Type B pancreatic cell (in vitro differentiated cells): ENCODE measurements around the gene ZNF438. TPM values are rescaled to one million over a fixed set of nuclear protein-coding genes. Genes with fewer than 3 reads are reported as not detected.

Experiments
- DNase-seq: peaks from one replicate; pipeline ENCODE4 v3.0.0; 2021; ENCODE audit warnings: mixed read lengths; ENCODE audit not compliant: unreplicated experiment; ENCODE audit errors: extremely low spot score
- H3K27ac Mint-ChIP-seq: 2 replicates; pipeline ENCODE4 v1.8.0; 2021; ENCODE audit warnings: mild to moderate bottlenecking, mixed read lengths
- H3K27me3 Mint-ChIP-seq: 2 replicates; pipeline ENCODE4 v1.8.0; 2021; ENCODE audit warnings: mixed read lengths
- H3K36me3 Mint-ChIP-seq: 2 replicates; pipeline ENCODE4 v1.8.0; 2021; ENCODE audit warnings: mixed read lengths
- H3K4me1 Mint-ChIP-seq: one replicate; pipeline ENCODE4 v1.8.0; 2021; ENCODE audit warnings: mixed read lengths; ENCODE audit not compliant: unreplicated experiment
- H3K4me3 Mint-ChIP-seq: 2 replicates; pipeline ENCODE4 v1.8.0; 2021; ENCODE audit warnings: mild to moderate bottlenecking, mixed read lengths
- H3K9me3 Mint-ChIP-seq: 2 replicates; pipeline ENCODE4 v1.8.0; 2021; ENCODE audit warnings: mixed read lengths
- CTCF ChIP-seq: fragments of 200-600 bp; sonication (generic); conservative IDR thresholded peaks from 2 replicates; pipeline ENCODE4 v1.5.0; 2021; ENCODE audit warnings: antibody characterized with exemption, mild to moderate bottlenecking
- total RNA-seq: library from RNA; stranded (reverse); gene quantifications from 2 replicates; pipeline ENCODE4 v1.2.1, GENCODE V29; 2021; ENCODE audit warnings: low replicate concordance

The ZNF438 gene
- total RNA-seq, 1 donor from 2014 or later, result 3.7 TPM

DNA sequence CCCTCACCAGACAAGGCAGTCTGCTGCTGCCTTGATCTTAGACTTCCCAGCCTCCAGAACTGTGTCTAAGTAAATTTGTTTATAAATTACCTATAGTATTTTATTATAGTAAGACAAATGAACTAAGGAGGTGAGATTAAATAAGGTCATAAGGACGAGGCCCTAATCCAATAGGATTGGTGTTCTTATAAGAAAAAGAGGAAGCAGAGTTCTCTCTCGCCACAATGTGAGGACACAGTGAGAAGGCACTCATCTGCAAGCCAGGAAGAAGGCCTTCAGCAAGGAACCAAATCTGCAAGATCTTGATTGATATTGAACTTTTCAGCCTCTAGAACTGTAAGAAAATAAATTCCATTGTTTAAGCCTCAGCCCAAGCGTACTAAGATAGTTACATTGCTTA lies 6.1 kb upstream of the ZNF438 start:
- Mint-ChIP-seq H3K4me1 (peaks cover 24% of the 10 kb centered on the region), H3K36me3 (no peaks in the 10 kb centered on the region), H3K4me3 (no peak overlapping the region), H3K27ac (no peak overlapping the region), H3K9me3 (no peaks in the 10 kb centered on the region), H3K27me3 (no peaks in the 10 kb centered on the region)
- TF ChIP-seq CTCF, result no peak
- DNase-seq, result no peak

GRCh38 chr10:31036209-31036608 lies 4.5 kb upstream of the ZNF438 start:
- no peak for DNase-seq
- no peak for TF ChIP-seq CTCF
- no peaks in the 10 kb centered on the region for H3K9me3 Mint-ChIP-seq
- H3K27me3 Mint-ChIP-seq, result no peaks in the 10 kb centered on the region
- H3K4me3 Mint-ChIP-seq, result no peak overlapping the region
- H3K36me3 Mint-ChIP-seq, result no peaks in the 10 kb centered on the region
- peaks cover 24% of the 10 kb centered on the region for H3K4me1 Mint-ChIP-seq
- no peak overlapping the region for H3K27ac Mint-ChIP-seq

DNA sequence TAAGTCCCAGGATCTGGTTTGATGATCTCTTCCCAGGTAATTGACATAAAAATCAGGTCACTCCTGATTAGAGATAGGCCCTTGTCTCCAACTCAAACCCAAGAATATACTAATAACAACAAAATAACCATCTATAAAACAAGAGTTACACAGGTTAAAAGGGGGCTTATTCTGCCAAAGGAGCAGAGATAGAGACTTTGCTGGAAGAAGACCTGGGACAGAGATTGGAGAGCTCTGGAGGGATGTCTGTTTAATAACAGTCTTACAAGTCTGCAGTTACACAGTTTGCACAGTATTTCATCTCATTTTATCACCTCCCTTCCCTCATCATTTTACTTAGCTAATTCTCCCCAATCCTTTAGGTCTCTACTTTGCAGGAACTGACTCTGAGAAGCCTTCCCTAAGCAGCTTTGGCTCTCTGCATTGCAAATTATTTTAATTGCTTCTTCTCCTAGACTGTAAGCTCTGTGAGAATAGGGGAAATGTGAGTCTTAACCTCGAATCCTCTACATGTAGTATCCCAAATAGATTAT lies 3.7 kb upstream of the ZNF438 start:
- no peaks in the 10 kb centered on the region for H3K36me3 Mint-ChIP-seq
- peak overlapping the region; percentile 24 for H3K4me3 Mint-ChIP-seq
- H3K27ac Mint-ChIP-seq, result no peak overlapping the region
- no peak for DNase-seq
- TF ChIP-seq CTCF, result no peak
- H3K27me3 Mint-ChIP-seq, result no peaks in the 10 kb centered on the region
- H3K4me1 Mint-ChIP-seq, result peaks cover 31% of the 10 kb centered on the region
- no peaks in the 10 kb centered on the region for H3K9me3 Mint-ChIP-seq

GRCh38 chr10:31034098-31034909 lies 2.6 kb upstream of the ZNF438 start:
- peaks cover 36% of the 10 kb centered on the region for H3K4me1 Mint-ChIP-seq
- H3K27me3 Mint-ChIP-seq, result no peaks in the 10 kb centered on the region
- H3K4me3 Mint-ChIP-seq, result peak overlapping the region; percentile 35
- H3K36me3 Mint-ChIP-seq, result no peaks in the 10 kb centered on the region
- DNase-seq, result no peak
- no peak for TF ChIP-seq CTCF
- peak overlapping the region; percentile 34 for H3K27ac Mint-ChIP-seq
- no peaks in the 10 kb centered on the region for H3K9me3 Mint-ChIP-seq

DNA sequence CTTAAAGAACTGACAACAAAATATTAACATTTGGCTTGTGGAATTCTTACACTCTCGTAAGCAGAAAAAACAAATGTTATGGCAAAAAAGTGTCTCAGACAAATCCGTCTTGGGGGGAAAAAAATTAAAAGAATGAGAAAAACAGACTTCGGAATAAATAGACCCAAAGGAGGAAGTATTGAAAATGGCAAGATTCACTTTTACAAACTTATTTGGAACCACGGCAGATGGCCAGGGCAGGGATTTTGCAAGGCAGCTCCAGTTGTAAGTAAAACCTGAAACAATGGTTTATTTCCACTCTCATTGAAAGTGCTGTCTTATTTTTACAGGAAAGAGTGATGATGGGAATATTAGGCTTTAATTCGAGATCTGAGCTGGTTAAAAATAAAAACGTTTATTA lies 1.5 kb upstream of the ZNF438 start:
- Mint-ChIP-seq H3K36me3 (no peaks in the 10 kb centered on the region), H3K27me3 (no peaks in the 10 kb centered on the region), H3K9me3 (no peaks in the 10 kb centered on the region), H3K4me1 (peaks cover 39% of the 10 kb centered on the region), H3K27ac (peak overlapping the region; percentile 97), H3K4me3 (peak overlapping the region; percentile 93)
- no peak for TF ChIP-seq CTCF
- DNase-seq, result no peak
